ENCODE measurements around the gene SLC26A8.
"Not testable (repeated sequence)": the region's sequence is repeated elsewhere in the genome, so short reads cannot be mapped to it uniquely, and the experiment has no call there.

SLC26A8 gene

DNA sequence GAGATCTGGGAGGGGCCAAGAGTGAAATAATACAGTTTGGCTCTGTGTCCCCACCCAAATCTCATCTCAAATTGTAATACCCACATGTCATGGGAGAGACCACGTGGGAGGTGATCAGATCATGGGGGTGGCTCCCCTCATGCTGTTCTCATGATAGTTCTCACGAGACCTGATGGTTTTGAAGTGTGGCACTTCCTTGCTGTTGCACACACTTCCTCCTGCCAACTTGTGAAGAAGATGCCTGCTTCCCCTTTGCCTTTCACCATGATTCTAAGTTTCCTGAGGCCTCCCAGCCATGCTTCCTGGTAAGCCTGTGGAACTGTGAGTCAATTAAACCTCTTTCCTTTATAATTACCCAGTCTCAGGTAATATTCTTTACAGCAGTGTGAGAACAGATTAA lies 114.9 kb downstream of the SLC26A8 start:
- DNase-seq, result not testable (repeated sequence)

- DNase-seq, result not testable (repeated sequence)
These were observed 115.6 kb downstream of the SLC26A8 start for GRCh38 chr6:35908753-35909401.

GRCh38 chr6:35907750-35908149 lies 116.7 kb downstream of the SLC26A8 start:
- no peak for DNase-seq

DNA sequence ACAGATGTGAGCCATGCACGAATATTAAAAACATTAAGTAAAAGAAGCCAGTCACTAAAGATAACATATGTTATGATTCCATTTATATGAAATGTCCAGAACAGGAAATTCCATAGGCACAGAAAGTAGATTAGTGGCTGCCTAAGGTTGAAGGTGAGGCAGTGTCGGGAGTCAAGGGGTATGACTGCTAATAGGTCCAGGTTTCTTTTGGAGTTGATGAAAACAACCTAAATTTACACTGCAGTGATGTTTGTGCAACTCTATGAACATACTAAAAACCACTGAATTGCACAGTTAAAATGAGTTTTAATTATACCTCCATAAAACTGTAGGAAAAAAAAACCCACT lies 118.0 kb downstream of the SLC26A8 start:
- DNase-seq, result no peak

DNA sequence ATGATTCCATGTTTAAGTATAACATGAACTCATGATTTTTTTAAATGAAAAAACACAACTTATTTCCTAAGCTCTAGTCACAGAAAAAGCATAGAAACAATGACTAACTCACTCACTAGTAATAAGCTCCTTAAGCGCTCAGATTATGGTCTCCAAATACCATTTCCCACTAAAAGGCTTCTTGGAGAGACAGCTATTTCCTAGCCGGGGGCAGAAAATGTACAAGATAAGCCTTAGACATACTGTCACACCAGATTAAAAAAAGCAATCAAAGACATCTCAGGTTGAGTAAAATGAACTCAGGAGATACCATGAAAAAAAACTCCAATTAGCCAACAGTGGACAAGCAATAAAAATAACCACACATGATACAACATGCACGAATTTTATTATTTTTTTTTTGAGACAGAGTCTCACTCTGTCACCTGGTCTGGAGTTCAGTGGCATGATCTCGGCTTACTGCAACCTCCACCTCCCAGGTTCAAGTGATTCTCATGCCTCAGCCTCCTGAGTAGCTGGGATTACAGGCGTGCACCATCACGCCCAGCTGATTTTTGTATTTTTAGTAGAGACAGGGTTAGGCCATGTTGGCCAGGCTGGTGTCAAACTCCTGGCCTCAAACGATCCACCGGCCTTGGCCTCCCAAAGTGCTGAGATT lies 118.5 kb downstream of the SLC26A8 start:
- no peak for DNase-seq

DNA sequence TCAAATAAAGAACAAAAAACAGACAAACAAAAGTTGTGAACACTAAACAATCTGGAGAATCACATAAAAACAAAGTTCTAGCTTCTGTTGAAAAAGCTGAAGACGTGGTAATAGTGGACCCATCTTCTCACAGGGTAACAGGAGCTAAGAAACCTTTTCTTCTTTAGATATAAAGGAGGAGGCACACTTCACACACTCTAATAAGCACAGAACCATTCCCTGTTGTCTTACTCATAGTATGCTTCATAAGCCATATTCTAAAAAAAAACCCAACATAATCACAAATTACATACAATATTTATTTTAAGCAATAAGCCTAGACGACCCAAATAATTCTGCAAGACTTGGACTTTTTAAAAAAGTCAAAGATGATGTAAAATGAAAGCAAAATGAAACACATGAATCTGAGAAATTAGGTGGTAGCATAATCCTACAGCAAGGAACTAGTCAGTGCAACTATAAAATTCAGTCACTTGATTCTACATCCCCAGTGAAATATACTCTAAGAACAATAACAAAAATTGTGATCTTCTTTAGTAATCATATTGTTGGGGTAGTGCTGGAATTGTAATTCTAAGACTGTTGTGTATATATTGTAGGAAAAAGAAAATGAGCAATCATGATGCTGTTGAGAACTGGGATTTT lies 119.2 kb downstream of the SLC26A8 start:
- DNase-seq, result no peak

DNA sequence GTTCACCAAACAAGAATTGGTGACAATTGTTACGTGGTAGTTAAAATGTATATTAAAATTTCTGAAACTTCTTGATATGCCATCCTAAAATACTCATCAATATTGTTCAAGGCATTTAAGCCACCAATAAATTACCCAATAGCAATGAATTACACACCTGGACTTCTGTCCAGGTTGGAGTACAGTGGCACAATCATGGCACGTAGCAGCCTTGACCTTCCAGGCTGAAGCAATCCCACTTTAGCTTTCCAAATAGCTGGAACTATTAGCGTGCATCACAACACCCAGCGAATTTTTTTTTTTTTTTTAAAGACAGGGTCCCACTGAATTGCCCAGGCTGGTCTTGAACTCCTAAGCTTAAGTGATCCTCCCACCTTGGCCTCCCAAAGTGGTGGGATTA lies 120.8 kb downstream of the SLC26A8 start:
- no peak for DNase-seq

DNA sequence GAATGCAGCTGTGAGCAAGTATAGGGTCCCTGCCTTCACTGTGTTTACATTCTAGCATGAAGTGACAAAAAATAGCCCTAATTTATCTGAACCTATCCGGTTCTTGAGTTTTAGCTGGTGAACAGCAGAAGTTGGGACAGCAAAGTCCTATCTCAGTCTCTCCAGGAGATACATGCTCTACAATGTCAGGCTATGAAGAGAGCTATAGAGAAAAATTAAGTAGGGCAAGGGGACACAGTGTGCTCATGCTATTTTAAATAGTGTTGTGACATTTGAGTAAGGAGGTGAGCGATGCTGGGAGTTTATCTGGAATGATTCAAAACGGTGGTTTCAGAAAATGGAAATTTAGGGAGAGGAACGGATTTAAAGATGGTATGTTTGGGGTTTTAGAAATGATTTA lies 124.0 kb downstream of the SLC26A8 start:
- DNase-seq, result no peak

DNA sequence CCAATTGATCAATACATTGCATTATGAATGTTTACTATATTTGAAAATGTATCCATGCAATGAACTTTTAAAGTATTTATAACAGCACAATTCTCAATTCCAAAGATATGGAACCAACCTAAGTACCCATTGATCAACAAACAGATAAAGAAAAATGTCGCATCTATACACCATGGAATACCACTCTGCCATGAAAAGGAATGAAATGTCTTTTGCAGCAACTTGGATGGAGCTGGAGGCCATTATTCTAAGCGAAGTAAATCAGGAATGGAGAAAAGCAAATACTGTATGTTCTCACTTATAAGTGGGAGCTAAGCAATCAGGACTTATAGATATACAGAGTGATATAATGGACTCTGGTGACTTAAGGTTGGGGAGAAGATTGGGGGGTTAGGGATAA lies 126.4 kb downstream of the SLC26A8 start:
- no peak for DNase-seq

- no peak for DNase-seq
These were observed 127.0 kb downstream of the SLC26A8 start for GRCh38 chr6:35897486-35897885.

DNA sequence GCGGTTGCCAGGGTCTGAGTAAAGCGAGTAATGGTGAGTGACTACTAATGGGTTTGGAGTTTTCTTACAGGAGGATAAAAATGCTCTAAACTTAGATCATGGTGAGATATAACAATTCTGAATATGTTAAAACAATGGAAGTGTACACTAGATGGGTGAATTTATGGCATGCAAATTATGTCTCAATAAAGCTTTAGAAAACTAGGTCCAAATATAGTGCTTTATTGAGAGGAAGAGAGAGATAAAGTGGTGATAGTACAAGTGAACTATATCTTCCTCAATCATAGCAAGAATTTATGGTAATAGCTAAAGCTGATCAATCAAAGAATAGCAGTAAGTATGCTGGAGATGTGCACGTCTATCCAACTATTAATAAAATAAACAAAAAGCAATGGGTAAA lies 127.4 kb downstream of the SLC26A8 start:
- no peak for DNase-seq

- no peak for DNase-seq
These were observed 128.2 kb downstream of the SLC26A8 start for GRCh38 chr6:35896228-35896627.

GRCh38 chr6:35895560-35895959 lies 128.9 kb downstream of the SLC26A8 start:
- DNase-seq, result no peak

GRCh38 chr6:35894776-35895175 lies 129.7 kb downstream of the SLC26A8 start:
- DNase-seq, result no peak

Data from activated CD8-positive, alpha-beta memory T cell treated with anti-CD3 and anti-CD28 coated beads, Interleukin-2, amount 50 U/mL, for 48 hours (primary cell).